ENCODE results near the gene ZC3H7A.

ZC3H7A gene

DNA sequence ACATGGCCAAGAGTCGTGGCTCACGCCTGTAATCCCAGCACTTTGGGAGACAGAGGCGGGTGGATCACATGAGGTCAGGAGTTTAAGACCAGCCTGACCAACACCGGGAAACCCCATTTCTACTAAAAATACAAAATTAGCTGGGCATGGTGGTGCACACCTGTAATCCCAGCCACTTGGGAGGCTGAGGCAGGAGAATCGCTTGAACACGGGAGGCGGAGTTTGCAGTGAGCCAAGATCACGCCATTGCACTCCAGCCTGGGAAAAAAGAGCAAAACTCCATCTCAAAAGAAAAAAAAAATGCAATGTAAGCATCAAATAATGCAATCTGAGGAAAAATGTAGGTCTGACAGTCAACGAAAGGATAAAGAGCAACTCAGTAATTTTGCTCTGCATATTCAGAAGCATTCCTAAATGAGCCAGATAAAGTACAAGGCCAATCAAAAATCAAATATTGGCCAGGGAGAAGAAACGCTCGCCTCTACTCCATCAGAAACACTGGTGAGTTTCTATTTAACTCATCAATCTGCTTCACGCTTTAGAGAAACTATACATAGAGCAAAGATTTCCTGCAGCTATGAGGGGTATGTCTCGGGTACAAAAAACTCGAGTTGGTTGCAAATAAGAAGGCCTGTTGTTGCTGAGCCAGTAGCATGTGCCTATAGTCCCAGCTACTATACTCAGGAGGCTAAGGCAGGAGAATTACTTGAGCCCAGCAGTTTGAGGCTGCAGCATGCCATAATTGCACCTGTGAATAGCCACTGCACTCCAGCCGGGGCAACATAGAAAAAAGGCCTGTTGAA lies 58.1 kb downstream of the ZC3H7A start:
- TF ChIP-seq CTCF (IDR thresholded peaks at IDR 0.05), result no peak

GRCh38 chr16:11737713-11738112 lies 59.3 kb downstream of the ZC3H7A start:
- TF ChIP-seq CTCF (IDR thresholded peaks at IDR 0.05), result no peak

DNA sequence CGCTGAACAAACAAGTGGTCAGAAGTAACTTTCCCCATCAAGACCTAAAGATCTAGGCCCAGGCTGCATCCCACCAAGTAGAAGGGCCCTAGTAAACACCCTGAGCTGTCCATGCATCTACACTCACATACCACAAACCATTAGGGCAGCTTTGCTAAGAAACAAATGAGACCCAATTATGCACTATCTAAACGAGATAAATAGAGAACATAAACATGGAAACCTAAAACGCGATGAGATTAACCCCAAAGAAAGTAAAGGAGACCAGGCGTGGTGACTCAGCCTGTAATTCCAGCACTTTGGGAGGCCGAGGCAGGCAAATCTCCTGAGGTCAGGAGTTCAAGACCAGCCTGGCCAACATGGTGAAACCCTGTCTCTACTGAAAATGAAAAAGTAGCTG lies 60.2 kb downstream of the ZC3H7A start:
- TF ChIP-seq CTCF (IDR thresholded peaks at IDR 0.05), result no peak

- TF ChIP-seq CTCF (IDR thresholded peaks at IDR 0.05), result no peak
Observed at GRCh38 chr16:11735787-11736186, 61.3 kb downstream of the ZC3H7A start.

GRCh38 chr16:11734653-11735043 lies 62.4 kb downstream of the ZC3H7A start:
- TF ChIP-seq CTCF (IDR thresholded peaks at IDR 0.05), result no peak

DNA sequence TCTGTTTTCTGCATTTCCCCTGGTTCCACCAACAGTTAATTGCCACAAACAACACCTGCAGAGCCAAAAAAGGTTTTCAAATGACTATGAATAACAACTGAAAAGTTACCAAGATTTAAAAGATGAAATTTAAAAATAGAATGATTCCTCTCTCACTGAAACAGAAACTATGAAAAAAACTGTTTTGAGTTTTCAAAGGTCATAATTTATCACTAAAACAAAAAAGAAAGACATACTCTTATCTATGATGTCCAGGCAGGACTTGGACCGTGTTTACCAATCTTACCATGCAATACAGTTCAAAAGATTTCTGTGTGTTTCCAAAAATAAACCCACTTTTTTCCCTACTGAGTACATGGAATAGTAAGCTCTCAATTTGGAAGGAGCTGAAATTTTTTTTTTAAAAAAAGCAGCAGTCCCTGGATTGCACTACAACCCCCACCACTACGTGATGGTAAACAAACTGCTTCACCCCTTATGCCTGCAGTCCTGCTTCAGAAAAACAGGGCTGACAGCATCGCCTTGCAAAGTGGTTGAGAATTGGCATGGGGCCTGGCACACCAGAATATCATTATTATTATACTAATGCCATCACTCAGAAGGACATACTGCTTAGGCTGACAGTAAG lies 62.9 kb downstream of the ZC3H7A start:
- no peak for TF ChIP-seq CTCF (IDR thresholded peaks at IDR 0.05)

DNA sequence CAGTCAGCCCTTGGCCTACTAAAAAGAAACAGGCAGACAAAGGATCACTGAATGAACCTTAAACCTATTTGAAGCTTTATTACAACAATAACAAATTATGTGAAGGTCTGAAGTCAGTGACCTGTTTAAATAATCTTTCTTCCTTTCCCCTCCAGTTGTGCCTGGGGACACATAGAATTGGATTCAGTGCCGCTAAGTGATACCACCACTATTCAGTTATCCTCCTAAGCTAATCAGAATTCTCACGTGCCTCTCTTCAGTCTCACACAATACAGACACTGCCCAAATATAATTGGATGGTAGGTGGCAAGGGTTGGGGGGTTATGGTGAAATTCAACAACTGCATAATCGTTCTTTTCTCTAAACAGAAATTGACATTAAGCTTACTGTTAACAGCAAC lies 65.8 kb downstream of the ZC3H7A start:
- no peak for TF ChIP-seq CTCF (IDR thresholded peaks at IDR 0.05)
